HepG2 (cell line): ENCODE data around the gene KLHL11. TPM values are rescaled to one million over a fixed set of nuclear protein-coding genes. Genes with fewer than 3 reads are reported as not detected.

Source experiments
- AHDC1 ChIP-seq: sonication (generic); formaldehyde crosslinking; IDR thresholded peaks from 2 replicates; pipeline ENCODE4 v1.5.1; 2020; ENCODE audit warnings: mild to moderate bottlenecking, missing genetic modification reagents, borderline replicate concordance
- BCL3 ChIP-seq: sonication (generic); formaldehyde crosslinking; IDR thresholded peaks from 2 replicates; pipeline ENCODE4 v1.5.1; 2020; ENCODE audit warnings: mild to moderate bottlenecking, missing genetic modification reagents, moderate library complexity
- CREB3 ChIP-seq: sonication (generic); formaldehyde crosslinking; IDR thresholded peaks from 2 replicates; pipeline ENCODE4 v1.5.0; 2020; ENCODE audit warnings: missing genetic modification reagents
- CREM ChIP-seq, 2 experiments: sonication (generic) in 1 of 2; formaldehyde crosslinking in 1 of 2; IDR thresholded peaks; 2 replicates each; pipeline versions ENCODE4 v1.4.0 to v1.6.1; 2016 to 2020; ENCODE audit warnings: antibody characterized with exemption in 1 of 2, mild to moderate bottlenecking in 1 of 2, missing genetic modification reagents in 1 of 2
- HOXA5 ChIP-seq: sonication (generic); formaldehyde crosslinking; IDR thresholded peaks from 2 replicates; pipeline ENCODE4 v1.4.0; 2020; ENCODE audit warnings: missing genetic modification reagents
- MXD4 ChIP-seq: IDR thresholded peaks from 2 replicates; pipeline ENCODE4 v1.6.1; 2016; ENCODE audit warnings: mild to moderate bottlenecking, missing biosample characterization, missing genetic modification reagents
- MXI1 ChIP-seq: IDR thresholded peaks from 3 replicates; pipeline ENCODE4 v1.6.1; 2012; ENCODE audit warnings: low read depth, low read length, inconsistent platforms, borderline replicate concordance
- MYPOP ChIP-seq: sonication (generic); formaldehyde crosslinking; IDR thresholded peaks from 2 replicates; pipeline ENCODE4 v1.8.1; 2023; ENCODE audit warnings: mild to moderate bottlenecking, moderate library complexity, missing genetic modification reagents
- NR1H2 ChIP-seq: sonication (generic); formaldehyde crosslinking; IDR thresholded peaks from 2 replicates; pipeline ENCODE4 v1.8.1; 2022; ENCODE audit warnings: low read depth, missing genetic modification reagents, borderline replicate concordance
- NR3C1 ChIP-seq: sonication (generic); formaldehyde crosslinking; IDR thresholded peaks from 2 replicates; pipeline ENCODE4 v1.4.0; 2020; ENCODE audit warnings: missing genetic modification reagents
- SYNCRIP ChIP-seq: fragments of 200-400 bp; formaldehyde crosslinking; IDR thresholded peaks from 2 replicates; pipeline ENCODE4 v1.6.1; 2018; ENCODE audit warnings: mild to moderate bottlenecking, low read depth, low read length; ENCODE audit not compliant: insufficient read depth
- YY1 ChIP-seq: IDR thresholded peaks from 2 replicates; pipeline ENCODE4 v1.6.1; 2011; ENCODE audit warnings: low read length, low read depth, moderate library complexity, mild to moderate bottlenecking; ENCODE audit not compliant: insufficient read depth, insufficient replicate concordance
- ZNF235 ChIP-seq: sonication (generic); formaldehyde crosslinking; IDR thresholded peaks from 2 replicates; pipeline ENCODE4 v1.8.1; 2023; ENCODE audit warnings: mild to moderate bottlenecking, missing genetic modification reagents, borderline replicate concordance
- ZNF441 ChIP-seq: sonication (generic); formaldehyde crosslinking; IDR thresholded peaks from 2 replicates; pipeline ENCODE4 v1.7.0; 2021; ENCODE audit warnings: missing genetic modification reagents, borderline replicate concordance
- ZNF546 ChIP-seq: sonication (generic); formaldehyde crosslinking; conservative IDR thresholded peaks from 2 replicates; pipeline ENCODE4 v1.8.1; 2023; ENCODE audit warnings: mild to moderate bottlenecking, missing genetic modification reagents
- ZNF710 ChIP-seq: sonication (generic); formaldehyde crosslinking; IDR thresholded peaks from 2 replicates; pipeline ENCODE4 v1.5.0; 2020; ENCODE audit warnings: mild to moderate bottlenecking, missing genetic modification reagents, borderline replicate concordance
- ZNF768 ChIP-seq: sonication (generic); formaldehyde crosslinking; IDR thresholded peaks from 2 replicates; pipeline ENCODE4 v1.4.0; 2020; ENCODE audit warnings: missing genetic modification reagents
- polyA plus RNA-seq, 8 experiments: library from polyadenylated mRNA; depleted of rRNA in 3 of 8; stranded (reverse) in 7 of 8; unstranded in 1 of 8; fragments of >200 nt; fragmentation: Illumina TruSeq in 4 of 8; extraction: Trizol in 4 of 8; gene quantifications; 2 replicates each; pipeline versions ENCODE4 v1.2.1 to v1.2.3, GENCODE V29; 2011 to 2016; ENCODE audit warnings: low read depth in 4 of 8, missing spikeins in 1 of 8, mixed read lengths in 1 of 8; ENCODE audit not compliant: insufficient read depth in 1 of 8
- total RNA-seq, 5 experiments: library from RNA; depleted of rRNA; stranded (reverse); fragments of >200 nt; fragmentation: Illumina TruSeq; extraction: Trizol; gene quantifications; 2 replicates each; pipeline ENCODE4 v1.2.3, GENCODE V29; 2016; ENCODE audit warnings: low read depth in 1 of 5

The KLHL11 gene
- total and polyA plus RNA-seq, 2 of the 13 experiments (the other 11 are each of a cell fraction or from before 2014, with no cell fraction given): 7.7 to 27.5 TPM

GRCh38 chr17:41835800-41836549 lies 29.2 kb downstream of the KLHL11 start, which contains the start of gene NT5C3B (continued):
- TF ChIP-seq SYNCRIP (no peak), MXD4 (CRISPR knock-in tag) (peak; percentile 12; the same call in 1 of the 2 replicates), HOXA5 (CRISPR knock-in tag) (peak; percentile 53), ZNF235 (CRISPR knock-in tag) (0 out of 2 replicates have a peak, but pooled peaks have one; percentile 88), AHDC1 (CRISPR knock-in tag) (0 out of 2 replicates have a peak, but pooled peaks have one; percentile 2), ZNF710 (CRISPR knock-in tag) (peak; percentile 73), YY1 (peak; percentile 7), MXI1 (peak; percentile 12; the same call in 1 of the 3 replicates), BCL3 (peak; percentile 66), ZNF768 (peak; percentile 73; the same call in 1 of the 2 replicates), NR1H2 (CRISPR knock-in tag) (no peak), ZNF546 (CRISPR knock-in tag) (peak; percentile 96), NR3C1 (CRISPR knock-in tag) (no peak), ZNF441 (CRISPR knock-in tag) (peak; percentile 52; the same call in 1 of the 2 replicates), CREB3 (no peak), MYPOP (CRISPR knock-in tag) (0 out of 2 replicates have a peak, but pooled peaks have one; percentile 20), CREM (IDR thresholded peaks at IDR 0.05) (no peak), CREM (CRISPR knock-in tag; IDR thresholded peaks at IDR 0.05) (no peak)
